Smooth muscle cell (in vitro differentiated cells): ENCODE data around the gene NKAIN4. TPM values are rescaled to one million over a fixed set of nuclear protein-coding genes. Genes with fewer than 3 reads are reported as not detected.
A peak's percentile ranks its signal among the peaks of the same experiment; 100 is the strongest.

Experiments
- DNase-seq: peaks from one replicate; lab custom pipeline; 2025; ENCODE audit not compliant: unreplicated experiment; lab: John Stamatoyannopoulos, UW
- H2AFZ ChIP-seq: fragments of 200-600 bp; sonication (generic); 2 replicates; pipeline ENCODE4 v1.6.0; 2016; ENCODE audit warnings: antibody characterized with exemption, low read depth, mild to moderate bottlenecking
- H3F3A ChIP-seq: fragments of 200-600 bp; sonication (generic); 2 replicates; pipeline ENCODE4 v1.6.0; 2017; ENCODE audit warnings: antibody characterized with exemption, low read depth
- H3K27ac ChIP-seq: fragments of 200-600 bp; sonication (generic); 2 replicates; pipeline ENCODE4 v1.5.1; 2016; ENCODE audit warnings: low read depth, mild to moderate bottlenecking
- H3K27me3 ChIP-seq: fragments of 200-600 bp; sonication (generic); 2 replicates; pipeline ENCODE4 v1.6.1; 2016; ENCODE audit warnings: low read depth, mild to moderate bottlenecking
- H3K36me3 ChIP-seq: fragments of 200-600 bp; sonication (generic); 2 replicates; pipeline ENCODE4 v1.5.1; 2016; ENCODE audit warnings: low read depth
- H3K4me1 ChIP-seq: fragments of 200-600 bp; sonication (generic); 2 replicates; pipeline ENCODE4 v1.5.1; 2016; ENCODE audit warnings: low read depth
- H3K4me2 ChIP-seq: fragments of 200-600 bp; sonication (generic); 2 replicates; pipeline ENCODE4 v1.6.0; 2016; ENCODE audit warnings: mild to moderate bottlenecking
- H3K4me3 ChIP-seq: fragments of 200-600 bp; sonication (generic); 2 replicates; pipeline ENCODE4 v1.5.1; 2016; ENCODE audit warnings: mild to moderate bottlenecking
- H3K79me2 ChIP-seq: fragments of 200-600 bp; sonication (generic); 2 replicates; pipeline ENCODE4 v1.6.0; 2016; ENCODE audit warnings: low read depth, mild to moderate bottlenecking
- H3K9ac ChIP-seq: fragments of 200-600 bp; sonication (generic); 2 replicates; pipeline ENCODE4 v1.6.0; 2016; ENCODE audit warnings: low read depth
- H3K9me3 ChIP-seq: fragments of 200-600 bp; sonication (generic); replicated peaks from 2 replicates; pipeline ENCODE4 v1.5.1; 2016; ENCODE audit warnings: low read depth
- H4K20me1 ChIP-seq: fragments of 200-600 bp; sonication (generic); 2 replicates; pipeline ENCODE4 v1.6.0; 2016; ENCODE audit warnings: low read depth
- CTCF ChIP-seq: fragments of 200-600 bp; sonication (generic); IDR thresholded peaks from 2 replicates; pipeline ENCODE4 v1.5.1; 2017; ENCODE audit warnings: borderline replicate concordance, mild to moderate bottlenecking, antibody characterized with exemption; ENCODE audit not compliant: insufficient read depth, poor library complexity, severe bottlenecking
- WGBS: methylation state at CpG from one replicate; pipeline ENCODE4 v1.1.7; 2016; ENCODE audit warnings: low lambda C conversion rate; 5-methylcytosine and 5-hydroxymethylcytosine counted together
- polyA plus RNA-seq: library from polyadenylated mRNA; unstranded; fragments of >200 nt; fragmentation: Nextera tagmentation; extraction: Ambion mirVana; gene quantifications from 2 replicates; pipeline ENCODE4 v1.2.1, GENCODE V29; 2016
- total RNA-seq: library from RNA; depleted of rRNA; stranded (reverse); fragments of >200 nt; gene quantifications from 2 replicates; pipeline ENCODE4 v1.2.3, GENCODE V29; 2014

Gene NKAIN4
- total and polyA plus RNA-seq, 2 experiments from 2014 or later = 19.8 to 50.0 TPM

DNA sequence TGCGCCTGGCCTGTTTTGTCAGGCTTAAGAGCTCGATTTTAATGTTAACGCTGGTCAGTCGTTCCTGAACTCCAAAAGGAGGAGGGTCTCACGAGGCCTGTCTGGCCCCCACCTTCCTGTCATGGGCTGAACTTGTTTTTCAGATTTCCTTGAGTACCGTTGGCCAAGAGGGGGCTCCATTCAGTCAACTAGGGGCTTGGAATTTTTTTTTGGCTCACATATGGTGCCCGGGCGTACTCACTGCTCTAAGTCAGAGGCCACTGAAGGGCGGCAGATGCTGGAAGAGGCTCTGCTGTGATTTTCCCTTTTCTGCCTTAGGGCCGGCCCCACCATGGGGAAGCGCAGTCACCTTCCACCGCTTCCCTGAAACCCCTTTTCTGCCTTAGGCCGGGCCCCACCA, 25.5 kb downstream of the NKAIN4 start:
- H3K27me3 ChIP-seq = no peaks in the 10 kb centered on the region
- no peaks in the 10 kb centered on the region for H3K9me3 ChIP-seq
- no peaks in the 10 kb centered on the region for H3K79me2 ChIP-seq
- no peak for TF ChIP-seq CTCF
- no peak for DNase-seq
- WGBS = 82% methylated on average over 13 of the region's 13 CpGs
- peaks cover 18% of the 10 kb centered on the region for H3F3A ChIP-seq
- peaks cover 29% of the 10 kb centered on the region for H3K4me1 ChIP-seq
- no peak overlapping the region for H2AFZ ChIP-seq
- H3K4me3 ChIP-seq = no peak overlapping the region
- H3K36me3 ChIP-seq = no peaks in the 10 kb centered on the region
- no peaks in the 10 kb centered on the region for H4K20me1 ChIP-seq
- H3K9ac ChIP-seq = no peak overlapping the region
- no peak overlapping the region for H3K27ac ChIP-seq
- H3K4me2 ChIP-seq = no peak overlapping the region

DNA sequence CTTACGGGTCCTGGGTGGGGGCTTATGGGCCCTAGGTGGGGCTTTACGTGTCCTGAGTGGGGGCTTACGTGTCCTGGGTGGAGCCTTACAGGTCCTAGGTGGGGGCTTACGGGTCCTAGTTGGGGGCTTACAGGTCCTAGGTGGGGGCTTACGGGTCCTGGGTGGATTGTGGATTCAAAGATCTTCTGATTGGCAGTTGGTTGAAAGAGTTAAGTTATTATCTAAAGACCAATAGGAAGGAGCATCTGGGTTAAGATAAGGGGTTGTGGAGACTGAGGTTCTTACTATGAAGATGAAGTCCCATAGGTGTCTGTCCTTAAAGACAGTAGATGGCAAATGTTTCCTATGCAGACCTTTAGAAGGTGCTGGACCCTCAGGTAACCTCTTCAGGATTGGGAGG, 27.0 kb downstream of the NKAIN4 start:
- no peaks in the 10 kb centered on the region for H4K20me1 ChIP-seq
- no peak overlapping the region for H3K9ac ChIP-seq
- no peak for DNase-seq
- H3F3A ChIP-seq = peaks cover 11% of the 10 kb centered on the region
- no peak overlapping the region for H3K27ac ChIP-seq
- no peak for TF ChIP-seq CTCF
- WGBS = 98% methylated on average over 5 of the region's 5 CpGs
- peaks cover 18% of the 10 kb centered on the region for H3K4me1 ChIP-seq
- no peak overlapping the region for H3K4me3 ChIP-seq
- H2AFZ ChIP-seq = no peak overlapping the region
- no peaks in the 10 kb centered on the region for H3K79me2 ChIP-seq
- no peaks in the 10 kb centered on the region for H3K27me3 ChIP-seq
- no peaks in the 10 kb centered on the region for H3K9me3 ChIP-seq
- H3K36me3 ChIP-seq = no peaks in the 10 kb centered on the region
- H3K4me2 ChIP-seq = no peak overlapping the region

DNA sequence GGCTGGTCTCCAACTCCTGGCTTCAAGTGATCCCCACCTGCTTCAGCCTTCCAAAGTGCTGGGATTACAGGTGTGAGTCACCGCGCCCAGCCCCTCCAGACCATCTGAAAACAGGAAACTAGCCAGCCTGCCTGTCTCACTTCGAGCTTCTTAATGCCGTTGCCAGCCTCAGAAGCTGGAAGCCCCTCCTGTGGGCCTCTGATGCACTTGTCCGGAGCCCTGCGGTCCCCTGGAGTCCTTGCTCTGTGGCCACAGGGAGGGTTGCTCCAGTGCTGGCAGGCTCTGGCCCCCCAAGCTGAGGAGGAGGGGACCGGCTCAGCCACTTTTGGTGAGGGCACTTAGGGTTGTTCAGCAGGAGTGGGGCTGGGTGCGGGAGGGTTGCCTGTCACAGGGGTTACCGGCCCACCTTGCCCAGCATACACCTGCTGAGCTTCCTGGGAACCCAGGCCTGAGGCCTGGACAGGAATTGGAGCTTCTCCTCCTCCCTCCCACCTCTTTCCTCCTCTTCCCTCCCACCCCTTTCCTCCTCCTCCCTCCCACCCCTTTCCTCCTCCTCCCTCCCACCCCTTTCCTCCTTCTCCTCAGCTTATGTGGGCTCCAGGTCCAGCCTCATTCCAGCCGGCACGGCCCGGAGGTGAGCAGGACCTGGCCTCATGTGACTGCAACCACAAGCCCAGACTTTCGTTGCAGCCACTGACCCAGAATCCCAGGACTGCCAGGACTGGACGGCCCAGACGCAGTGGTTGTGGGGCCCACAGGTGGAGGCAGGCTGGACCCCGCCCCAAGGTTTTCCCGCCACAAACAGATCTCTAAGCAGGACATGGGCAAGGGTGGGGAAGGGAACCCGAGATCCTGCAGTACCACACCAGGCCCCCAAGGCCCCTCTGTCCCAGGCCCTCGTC, 28.0 kb downstream of the NKAIN4 start:
- Histone ChIP-seq H3K4me2 (no peak overlapping the region), H3K4me1 (peaks cover 10% of the 10 kb centered on the region), H3K36me3 (no peaks in the 10 kb centered on the region), H3K27ac (peak overlapping the region; percentile 28), H3F3A (peaks cover 6% of the 10 kb centered on the region), H2AFZ (no peak overlapping the region), H4K20me1 (no peaks in the 10 kb centered on the region), H3K4me3 (no peak overlapping the region), H3K9me3 (no peaks in the 10 kb centered on the region), H3K79me2 (no peaks in the 10 kb centered on the region), H3K9ac (no peak overlapping the region), H3K27me3 (no peaks in the 10 kb centered on the region)
- no peak for DNase-seq
- no peak for TF ChIP-seq CTCF
- 64% methylated on average over 19 of the region's 19 CpGs for WGBS

DNA sequence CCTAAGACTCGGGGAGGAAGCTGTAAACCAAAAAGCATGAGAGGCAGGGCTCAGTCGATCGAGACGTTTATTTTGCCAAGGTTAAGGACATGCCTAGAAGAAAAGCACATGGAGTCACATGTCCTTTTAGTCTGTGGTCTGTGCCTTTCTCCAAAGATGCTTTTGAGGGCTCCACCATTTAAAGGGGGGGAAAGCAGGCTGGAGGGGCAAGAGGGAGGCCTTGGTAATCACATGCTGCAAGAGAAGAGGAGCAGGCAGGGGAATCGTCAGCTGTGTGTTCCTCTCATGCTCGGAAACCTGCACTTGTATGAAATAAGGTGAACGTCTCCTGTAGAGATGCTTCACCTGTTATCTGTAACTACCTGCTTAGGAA, 29.2 kb downstream of the NKAIN4 start:
- no peaks in the 10 kb centered on the region for H3K36me3 ChIP-seq
- no peak overlapping the region for H3K4me3 ChIP-seq
- 83% methylated on average over 7 of the region's 7 CpGs for WGBS
- TF ChIP-seq CTCF = no peak
- H2AFZ ChIP-seq = no peak overlapping the region
- H3K4me1 ChIP-seq = peaks cover 1% of the 10 kb centered on the region
- H3K9ac ChIP-seq = no peak overlapping the region
- peaks cover 5% of the 10 kb centered on the region for H3F3A ChIP-seq
- no peak overlapping the region for H3K27ac ChIP-seq
- H3K27me3 ChIP-seq = no peaks in the 10 kb centered on the region
- H4K20me1 ChIP-seq = no peaks in the 10 kb centered on the region
- H3K79me2 ChIP-seq = no peaks in the 10 kb centered on the region
- H3K4me2 ChIP-seq = peak overlapping the region; percentile 22
- DNase-seq = no peak
- no peaks in the 10 kb centered on the region for H3K9me3 ChIP-seq
